Stromal cell of bone marrow (primary cell): ENCODE data around the gene IPPK.
A peak's percentile ranks its signal among the peaks of the same experiment; 100 is the strongest.

ENCODE experiments used
- DNase-seq: peaks from one replicate; pipeline ENCODE4 v3.0.0-alpha.2; 2012; ENCODE audit warnings: low read depth

Gene IPPK

GRCh38 chr9:92669890-92670708, at the start of gene IPPK:
TSS of gene IPPK (minus strand) at chr9:92670131. CDS start at chr9:92669988, 143 bp downstream.
- DNase-seq = peak; percentile 98

- no peak for DNase-seq
Observed at GRCh38 chr9:92719028-92719647, 49.2 kb upstream of the IPPK start.

- DNase-seq = no peak
Observed at GRCh38 chr9:92718086-92719001, 48.4 kb upstream of the IPPK start.

DNA sequence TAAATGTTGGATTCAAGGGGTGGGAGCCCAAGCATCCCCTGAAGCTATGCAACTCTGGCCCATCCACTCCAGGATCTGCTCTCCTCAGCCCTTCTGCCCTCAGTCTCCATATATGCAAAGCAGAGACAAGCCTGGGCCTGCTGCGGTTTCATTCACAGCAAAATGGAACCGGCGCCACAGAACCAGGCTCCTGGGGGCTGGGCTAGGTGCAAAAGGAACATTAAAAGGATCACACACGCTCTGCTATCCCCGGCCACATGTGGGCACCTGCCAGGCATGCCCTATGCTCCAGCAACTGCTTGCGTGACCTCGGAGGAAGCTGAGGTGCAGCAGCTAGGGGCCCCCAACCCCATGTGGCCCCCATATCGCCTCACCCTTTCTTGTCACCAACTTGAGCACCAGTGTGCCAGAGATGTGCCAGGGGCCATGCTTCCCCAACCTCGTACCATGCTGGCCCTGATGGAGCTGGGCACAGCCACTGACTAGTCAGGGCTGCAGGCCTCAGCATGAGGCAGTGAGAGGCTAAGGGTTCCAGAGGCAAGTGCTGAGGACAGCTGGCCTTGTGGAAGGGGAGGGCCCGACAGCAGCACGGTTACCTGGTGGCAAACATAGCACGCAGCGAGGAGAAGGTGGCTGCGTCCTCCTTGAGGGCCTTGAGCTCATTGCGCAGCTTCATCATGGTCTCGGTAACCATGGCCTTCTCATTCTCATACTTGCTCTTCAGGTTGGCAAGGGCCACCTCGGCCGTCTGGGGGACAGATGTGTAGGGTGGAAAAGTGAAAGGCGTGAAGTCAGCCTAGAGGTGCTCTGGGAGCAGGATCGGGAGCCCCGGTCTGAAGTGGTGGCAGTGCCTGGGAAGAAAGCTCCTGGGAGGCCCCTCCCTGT, 47.5 kb upstream of the IPPK start:
- no peak for DNase-seq

- DNase-seq = no peak
Observed at GRCh38 chr9:92716557-92716956, 46.6 kb upstream of the IPPK start.

DNA sequence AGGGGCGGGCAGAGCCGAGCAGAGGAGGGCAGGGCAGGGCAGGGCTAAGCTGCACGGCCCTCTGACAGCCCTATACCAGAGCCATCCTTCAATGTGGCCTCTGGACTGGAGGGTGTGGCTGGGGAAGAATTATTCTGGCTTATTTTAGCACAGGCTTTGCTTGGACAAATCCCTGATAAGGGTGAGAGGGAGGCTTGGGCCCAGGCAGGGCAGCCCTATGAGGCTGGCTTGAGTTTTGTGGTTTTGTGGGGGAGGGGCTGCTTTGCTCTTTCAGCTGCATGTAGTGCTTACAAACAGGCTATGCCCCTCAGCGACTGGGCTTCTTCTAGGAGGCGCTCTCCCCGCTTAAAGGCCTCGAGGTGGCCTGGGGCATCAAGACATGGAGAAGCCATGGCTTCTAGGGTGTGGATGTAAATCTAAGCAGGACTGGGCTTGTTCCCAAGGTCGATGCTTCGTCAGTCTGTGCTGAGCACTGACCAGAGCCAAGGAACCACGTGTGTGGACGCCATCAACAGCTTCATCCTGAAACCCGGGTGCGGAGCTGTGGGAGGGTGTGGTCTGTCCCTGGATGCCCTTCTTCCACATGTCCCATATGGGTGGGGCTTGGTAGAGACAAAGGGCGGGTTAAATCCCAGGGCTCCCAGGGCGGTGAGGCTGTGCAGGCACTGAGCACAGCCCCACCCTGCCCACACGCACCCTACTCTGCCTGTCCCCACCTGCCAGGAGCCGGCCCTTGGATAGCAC, 45.7 kb upstream of the IPPK start:
- peak; percentile 40 for DNase-seq

- no peak for DNase-seq
Observed at GRCh38 chr9:92714787-92715487, 45.0 kb upstream of the IPPK start.

DNA sequence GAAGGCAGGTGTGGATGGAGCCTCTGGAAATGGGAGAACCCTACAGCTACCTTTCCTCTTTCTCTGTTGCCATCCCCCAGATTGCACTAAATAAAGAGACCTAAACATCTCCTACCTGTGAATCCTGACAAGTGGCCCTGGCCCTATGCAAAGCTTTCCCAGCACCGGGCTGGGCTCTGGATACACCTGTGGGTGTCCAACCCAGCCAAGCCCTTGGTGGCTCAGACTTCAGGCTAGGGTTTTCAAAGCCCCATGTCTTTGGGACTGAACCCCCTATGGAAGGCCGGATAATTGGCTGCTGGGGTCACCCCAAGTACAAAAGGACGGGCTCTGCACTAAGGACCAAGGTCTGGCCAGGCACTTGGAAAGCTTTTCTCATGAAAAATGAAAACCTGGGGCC, 44.1 kb upstream of the IPPK start:
- no peak for DNase-seq

- DNase-seq = no peak
Observed at GRCh38 chr9:92713528-92713927, 43.6 kb upstream of the IPPK start.

DNA sequence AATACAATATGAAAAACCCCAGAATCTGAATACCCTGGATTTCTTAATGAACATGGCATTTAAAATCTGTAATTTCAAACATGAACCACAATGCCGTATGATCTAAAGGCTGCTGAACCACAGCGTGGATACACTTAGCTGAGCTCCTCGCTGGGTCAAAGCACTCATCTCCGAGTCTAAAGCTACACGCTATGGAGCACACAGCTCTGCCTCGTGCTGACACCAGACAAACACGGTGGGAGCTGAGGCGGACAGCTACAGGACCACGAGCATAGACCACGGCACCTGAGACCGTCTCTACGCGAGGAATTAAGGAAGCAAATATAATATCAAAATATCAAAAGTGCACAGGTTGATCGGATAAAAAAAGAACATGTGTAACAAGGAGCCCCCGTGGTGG, 42.8 kb upstream of the IPPK start:
- no peak for DNase-seq

GRCh38 chr9:92711844-92712243, 41.9 kb upstream of the IPPK start:
- no peak for DNase-seq

GRCh38 chr9:92711146-92711545, 41.2 kb upstream of the IPPK start:
- DNase-seq = no peak

- no peak for DNase-seq
Observed at GRCh38 chr9:92710368-92710767, 40.4 kb upstream of the IPPK start.

DNA sequence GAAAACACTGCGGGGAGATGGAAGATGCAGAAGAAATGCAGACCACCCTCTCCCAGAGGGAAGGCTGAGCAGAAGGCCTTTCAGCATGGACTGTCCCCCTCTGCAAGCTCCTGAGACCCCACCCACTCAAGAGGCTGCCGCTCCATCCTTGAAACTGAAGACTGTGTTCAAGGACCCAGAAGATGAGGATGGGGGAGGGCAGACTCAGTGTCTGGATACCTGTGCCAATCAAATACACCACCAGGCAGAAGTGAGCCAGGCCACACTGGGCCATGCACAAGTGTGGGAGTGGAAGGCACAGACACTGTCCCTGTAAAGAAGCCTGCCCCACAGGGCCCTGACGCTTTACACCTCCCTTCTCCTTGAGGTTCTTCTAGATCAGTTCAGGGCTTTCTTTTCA, 40.0 kb upstream of the IPPK start:
- DNase-seq = no peak

DNA sequence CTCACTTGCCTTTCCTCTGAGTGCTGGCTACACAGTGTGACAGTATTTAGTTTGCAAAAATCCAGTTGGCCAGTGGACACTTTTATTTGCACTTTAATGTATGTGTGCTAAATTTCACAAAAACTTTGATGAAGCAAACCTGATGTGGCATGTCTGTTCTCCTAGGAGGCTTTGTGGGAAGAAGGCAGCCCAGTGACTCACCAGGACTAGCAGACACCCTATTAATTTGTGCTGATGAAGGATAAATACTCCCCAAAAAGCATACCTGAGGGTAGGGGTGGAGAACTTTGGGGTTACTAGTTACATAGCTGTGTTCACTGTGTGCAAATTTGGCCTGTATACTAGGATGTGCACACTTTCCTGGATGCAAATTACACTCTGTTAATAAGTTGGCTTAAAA, 39.3 kb upstream of the IPPK start:
- no peak for DNase-seq

- no peak for DNase-seq
Observed at GRCh38 chr9:92707530-92707929, 37.6 kb upstream of the IPPK start.

DNA sequence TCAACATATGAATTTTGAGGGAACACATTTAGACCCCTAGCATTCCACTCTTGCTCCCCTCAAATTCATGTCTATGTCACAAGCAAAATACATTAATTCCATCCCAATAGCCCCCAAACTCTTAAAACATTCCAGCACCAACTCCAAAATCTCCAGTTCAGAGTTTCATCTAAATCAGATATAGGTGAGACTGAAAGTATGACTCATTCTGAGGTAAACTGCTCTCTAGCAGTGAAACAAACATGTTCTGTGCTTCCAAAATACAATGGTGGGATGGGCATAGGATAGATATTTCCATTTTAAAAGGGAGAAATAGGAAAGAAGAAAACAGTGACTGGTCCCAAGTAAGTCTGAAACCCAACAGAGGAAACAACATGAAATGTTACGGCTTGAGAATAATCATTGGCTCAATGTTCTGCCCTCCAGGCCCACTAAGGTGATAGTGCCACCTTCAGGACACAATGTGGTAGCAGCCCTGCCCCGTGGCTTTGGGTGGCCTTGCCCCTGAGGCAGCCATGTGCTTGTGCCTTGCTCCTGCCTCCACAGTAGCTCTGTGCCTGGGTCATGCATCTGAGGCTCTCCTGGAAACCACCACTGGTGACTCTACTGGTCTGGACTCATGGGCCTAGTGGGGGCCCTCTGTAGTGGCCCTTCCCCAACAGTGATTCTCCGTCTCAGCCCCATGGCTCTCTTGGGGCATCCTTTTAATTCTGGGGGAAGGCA, 36.4 kb upstream of the IPPK start:
- DNase-seq = no peak

- DNase-seq = no peak
Observed at GRCh38 chr9:92704528-92704927, 34.6 kb upstream of the IPPK start.

DNA sequence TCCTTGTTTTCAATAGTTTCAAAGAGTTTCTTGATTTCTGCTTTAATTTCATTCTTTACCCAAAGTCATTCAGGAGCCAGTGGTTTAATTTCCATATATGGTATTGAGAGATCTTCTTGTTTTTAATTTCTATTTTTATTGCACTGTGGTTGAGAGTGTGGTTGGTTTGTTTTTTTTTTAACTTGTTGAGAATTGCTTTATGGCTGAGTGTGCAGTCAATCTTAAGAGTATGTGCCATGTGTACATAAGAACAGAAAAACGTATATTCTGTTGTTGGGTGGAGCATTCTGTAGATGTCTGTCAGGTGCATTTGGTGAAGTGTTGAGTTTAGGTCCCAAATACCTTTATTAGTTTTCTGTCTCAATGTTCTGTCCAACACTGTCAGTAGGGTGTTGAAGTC, 26.7 kb upstream of the IPPK start:
- DNase-seq = no peak

DNA sequence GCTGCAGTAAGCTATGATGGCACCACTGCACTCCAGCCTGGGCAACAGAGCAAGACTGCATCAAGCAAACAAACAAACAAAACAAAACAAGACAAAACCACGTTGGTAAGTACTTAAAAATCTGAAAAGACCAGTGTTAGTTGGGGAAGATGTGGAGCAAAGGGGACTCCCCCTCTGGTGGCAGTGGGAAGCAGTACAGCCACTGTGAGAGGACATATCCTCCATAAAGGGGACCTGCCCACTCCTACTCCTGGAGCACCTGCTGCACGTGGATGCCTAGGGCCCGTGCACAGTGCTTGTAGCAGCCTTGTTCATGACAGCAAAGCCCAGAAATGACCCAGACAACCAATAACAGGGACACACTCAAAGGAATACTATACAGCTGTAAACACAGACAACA, 17.0 kb upstream of the IPPK start:
- DNase-seq = no peak
